Neural crest cell (in vitro differentiated cells): ENCODE measurements around the gene TBC1D9B. TPM values are rescaled to one million over a fixed set of nuclear protein-coding genes. Genes with fewer than 3 reads are reported as not detected.
A peak's percentile ranks its signal among the peaks of the same experiment; 100 is the strongest.

Source experiments
- DNase-seq: peaks from one replicate; pipeline ENCODE4 v3.0.0; 2021; ENCODE audit warnings: low read depth, mixed read lengths, low spot score
- H3K27ac Mint-ChIP-seq: one replicate; pipeline ENCODE4 v1.8.0; 2021; ENCODE audit warnings: mild to moderate bottlenecking, mixed read lengths; ENCODE audit not compliant: unreplicated experiment
- H3K27me3 Mint-ChIP-seq: 2 replicates; pipeline ENCODE4 v1.8.0; 2021; ENCODE audit warnings: low read depth, mild to moderate bottlenecking, mixed read lengths
- H3K36me3 Mint-ChIP-seq: 2 replicates; pipeline ENCODE4 v1.8.0; 2021; ENCODE audit warnings: low read depth, mild to moderate bottlenecking, mixed read lengths
- H3K4me1 Mint-ChIP-seq: 2 replicates; pipeline ENCODE4 v1.8.0; 2021; ENCODE audit warnings: mixed read lengths
- H3K4me3 Mint-ChIP-seq: one replicate; pipeline ENCODE4 v1.8.0; 2021; ENCODE audit warnings: mild to moderate bottlenecking, mixed read lengths
- H3K9me3 Mint-ChIP-seq: 2 replicates; pipeline ENCODE4 v1.8.0; 2021; ENCODE audit warnings: mixed read lengths
- CTCF ChIP-seq: fragments of 200-600 bp; sonication (generic); conservative IDR thresholded peaks from 2 replicates; pipeline ENCODE4 v1.5.0; 2021; ENCODE audit warnings: antibody characterized with exemption, mild to moderate bottlenecking
- total RNA-seq: library from RNA; stranded (reverse); gene quantifications from 2 replicates; pipeline ENCODE4 v1.2.1, GENCODE V29; 2021

Gene TBC1D9B
- total RNA-seq, 1 donor from 2014 or later = 107 TPM

- DNase-seq = no peak
- Mint-ChIP-seq H3K9me3 (no peaks in the 10 kb centered on the region), H3K4me1 (peaks cover 4% of the 10 kb centered on the region), H3K27ac (peak overlapping the region; percentile 92), H3K36me3 (peaks cover 6% of the 10 kb centered on the region), H3K27me3 (no peaks in the 10 kb centered on the region), H3K4me3 (no peak overlapping the region)
- TF ChIP-seq CTCF = peak; percentile 54
These were observed 37.2 kb downstream of the TBC1D9B start for GRCh38 chr5:179870403-179870903.

- Mint-ChIP-seq H3K27ac (no peak overlapping the region), H3K4me1 (peaks cover 4% of the 10 kb centered on the region), H3K36me3 (peaks cover 6% of the 10 kb centered on the region), H3K27me3 (no peaks in the 10 kb centered on the region), H3K9me3 (no peaks in the 10 kb centered on the region), H3K4me3 (no peak overlapping the region)
- no peak for DNase-seq
- TF ChIP-seq CTCF = no peak
These were observed 37.9 kb downstream of the TBC1D9B start for GRCh38 chr5:179869641-179870402.

- TF ChIP-seq CTCF = no peak
- no peak overlapping the region for H3K4me3 Mint-ChIP-seq
- DNase-seq = no peak
- H3K27me3 Mint-ChIP-seq = no peaks in the 10 kb centered on the region
- H3K4me1 Mint-ChIP-seq = peaks cover 4% of the 10 kb centered on the region
- no peak overlapping the region for H3K27ac Mint-ChIP-seq
- H3K9me3 Mint-ChIP-seq = no peaks in the 10 kb centered on the region
- peaks cover 6% of the 10 kb centered on the region for H3K36me3 Mint-ChIP-seq
These were observed 38.6 kb downstream of the TBC1D9B start for GRCh38 chr5:179869101-179869500.

- DNase-seq = no peak
- TF ChIP-seq CTCF = no peak
- H3K27ac Mint-ChIP-seq = no peak overlapping the region
- H3K4me1 Mint-ChIP-seq = peaks cover 4% of the 10 kb centered on the region
- H3K27me3 Mint-ChIP-seq = no peaks in the 10 kb centered on the region
- no peaks in the 10 kb centered on the region for H3K9me3 Mint-ChIP-seq
- peaks cover 6% of the 10 kb centered on the region for H3K36me3 Mint-ChIP-seq
- no peak overlapping the region for H3K4me3 Mint-ChIP-seq
These were observed 39.2 kb downstream of the TBC1D9B start for GRCh38 chr5:179868541-179868940.

- H3K27ac Mint-ChIP-seq = peak overlapping the region; percentile 92
- H3K27me3 Mint-ChIP-seq = no peaks in the 10 kb centered on the region
These were observed 40.2 kb downstream of the TBC1D9B start for GRCh38 chr5:179867476-179867875.

More at GRCh38 chr5:179867476-179867875, 40.2 kb downstream of the TBC1D9B start:
- no peak for DNase-seq
- TF ChIP-seq CTCF = no peak
- H3K4me3 Mint-ChIP-seq = no peak overlapping the region
- H3K36me3 Mint-ChIP-seq = peaks cover 7% of the 10 kb centered on the region
- H3K4me1 Mint-ChIP-seq = peaks cover 4% of the 10 kb centered on the region
- H3K9me3 Mint-ChIP-seq = no peaks in the 10 kb centered on the region
